Neural cell (in vitro differentiated cells): ENCODE measurements around the gene PARVA.

ENCODE experiments used
- CTCF ChIP-seq: fragments of 450-650 bp; IDR thresholded peaks from 2 replicates; pipeline ENCODE4 v1.5.1; 2014; ENCODE audit warnings: antibody characterized with exemption, mild to moderate bottlenecking, moderate library complexity; ENCODE audit not compliant: poor library complexity, severe bottlenecking
- EP300 ChIP-seq: fragments of 450-650 bp; conservative IDR thresholded peaks from 2 replicates; pipeline ENCODE4 v1.6.1; 2014; ENCODE audit warnings: antibody characterized with exemption, mild to moderate bottlenecking, moderate library complexity; ENCODE audit not compliant: poor library complexity, severe bottlenecking
- EZH2 ChIP-seq: fragments of 200-600, 300-800 bp; shearing (Covaris generic), sonication (generic); IDR thresholded peaks from 2 replicates; pipeline ENCODE4 v1.6.1; 2014; ENCODE audit warnings: antibody characterized with exemption, low read length, borderline replicate concordance, mild to moderate bottlenecking; ENCODE audit not compliant: insufficient read depth, poor library complexity, severe bottlenecking
- MXI1 ChIP-seq: fragments of 450-650 bp; conservative IDR thresholded peaks from 2 replicates; pipeline ENCODE4 v1.6.1; 2014; ENCODE audit warnings: antibody characterized with exemption, mild to moderate bottlenecking; ENCODE audit not compliant: poor library complexity, severe bottlenecking
- POLR2AphosphoS5 ChIP-seq: IDR thresholded peaks from 2 replicates; pipeline ENCODE4 v1.6.1; 2012
- RAD21 ChIP-seq: fragments of 450-650 bp; conservative IDR thresholded peaks from 2 replicates; pipeline ENCODE4 v1.6.1; 2014; ENCODE audit warnings: antibody characterized with exemption, mild to moderate bottlenecking, moderate library complexity
- REST ChIP-seq: IDR thresholded peaks from 2 replicates; pipeline ENCODE4 v1.6.1; 2012; ENCODE audit warnings: borderline replicate concordance
- SMC3 ChIP-seq: fragments of 450-650 bp; conservative IDR thresholded peaks from 2 replicates; pipeline ENCODE4 v1.6.1; 2014; ENCODE audit warnings: antibody characterized with exemption, mild to moderate bottlenecking, moderate library complexity; ENCODE audit not compliant: poor library complexity
- TAF1 ChIP-seq: IDR thresholded peaks from 2 replicates; pipeline ENCODE4 v1.6.1; 2012; ENCODE audit warnings: low read depth

GRCh38 chr11:12392672-12393071, 15.3 kb downstream of the PARVA start:
- TF ChIP-seq CTCF (no peak), EP300 (no peak), EZH2 (no peak), MXI1 (no peak), TAF1 (no peak), RAD21 (no peak), POLR2AphosphoS5 (no peak), REST (no peak), SMC3 (no peak)
